GM12878 (cell line): Measurements from ENCODE around the gene ZBTB32. TPM values are rescaled to one million over a fixed set of nuclear protein-coding genes. Genes with fewer than 3 reads are reported as not detected.

Experiments used
- ATAC-seq: fragments of 200-7000 bp; cut with Tn5 transposase; 3 replicates; pipeline ENCODE4 v1.9.1; 2020; ENCODE audit warnings: mild to moderate bottlenecking, moderate library complexity
- BruUV-seq: library from RNA; stranded (reverse); fragments of 400-500 nt; replicated peaks from 2 replicates; lab custom pipeline; 2021; lab: Mats Ljungman, UMichigan
- CTCF ChIA-PET: fragments of 300-600 bp; sonication (Branson Sonifier 250); formaldehyde crosslinking; extraction: SDS; loops from one replicate; lab custom pipeline; 2021; ENCODE audit warnings: inconsistent platforms; lab: Yijun Ruan, JAX
- POLR2A ChIA-PET: fragments of 350-600 bp; formaldehyde crosslinking; extraction: SDS; loops from one replicate; lab custom pipeline; 2021; ENCODE audit warnings: inconsistent platforms; lab: Charles Lee
- RAD21 ChIA-PET: fragments of 300-600 bp; sonication (Branson Sonifier 250); formaldehyde crosslinking; loops from one replicate; lab custom pipeline; 2023; ENCODE audit warnings: antibody characterized with exemption; ENCODE audit not compliant: unreplicated experiment; lab: Charles Lee
- SMC1A ChIA-PET: fragments of 300-600 bp; sonication (Branson Sonifier 250); formaldehyde crosslinking; loops from one replicate; lab custom pipeline; 2023; ENCODE audit not compliant: unreplicated experiment, uncharacterized antibody; lab: Charles Lee
- DNase-seq: peaks from one replicate; pipeline ENCODE4 v3.0.0-alpha.2; 2011; ENCODE audit warnings: low read depth, low spot score
- FAIRE-seq: peaks from 3 replicates; lab custom pipeline; 2011; peaks lifted over from hg19 to GRCh38; lab: Jason Lieb, UNC
- H2AFZ ChIP-seq: 2 replicates; pipeline ENCODE4 v1.6.0; 2011; ENCODE audit warnings: low read depth, low read length, control low read depth; ENCODE audit not compliant: control insufficient read depth
- H3K27ac ChIP-seq: 2 replicates; pipeline ENCODE4 v1.5.1; 2011; ENCODE audit warnings: control low read depth; ENCODE audit not compliant: control insufficient read depth, insufficient read depth
- H3K27me3 ChIP-seq, 2 experiments: replicated peaks in 1 of 2; 2 replicates each; pipeline versions ENCODE4 v1.6.0 to v1.6.1; 2011; ENCODE audit warnings: low read length in 1 of 2; ENCODE audit not compliant: control insufficient read depth in 2 of 2, insufficient read depth in 2 of 2
- H3K36me3 ChIP-seq, 2 experiments: 2 replicates each; pipeline ENCODE4 v1.5.1; 2011; ENCODE audit warnings: low read length in 1 of 2; ENCODE audit not compliant: control insufficient read depth in 2 of 2, insufficient read depth in 2 of 2
- H3K4me1 ChIP-seq: 2 replicates; pipeline ENCODE4 v1.6.1; 2011; ENCODE audit warnings: mild to moderate bottlenecking, low read length, moderate library complexity, mixed read lengths; ENCODE audit not compliant: control insufficient read depth, insufficient read depth
- H3K4me2 ChIP-seq: 2 replicates; pipeline ENCODE4 v1.6.0; 2011; ENCODE audit warnings: control low read depth; ENCODE audit not compliant: control insufficient read depth, insufficient read depth
- H3K4me3 ChIP-seq: fragments of 200-600 bp; sonication (generic); 2 replicates; pipeline ENCODE4 v1.5.1; 2016
- H3K79me2 ChIP-seq: 2 replicates; pipeline ENCODE4 v1.6.0; 2011; ENCODE audit warnings: low read length; ENCODE audit not compliant: control insufficient read depth, insufficient read depth
- H3K9ac ChIP-seq: 2 replicates; pipeline ENCODE4 v1.8.0; 2011; ENCODE audit warnings: low read length, control low read depth, mixed read lengths; ENCODE audit not compliant: control insufficient read depth, insufficient read depth
- H3K9me3 ChIP-seq: replicated peaks from 3 replicates; pipeline ENCODE4 v1.5.1; 2011; ENCODE audit warnings: mild to moderate bottlenecking, low read length; ENCODE audit not compliant: control insufficient read depth, insufficient read depth
- H4K20me1 ChIP-seq: 2 replicates; pipeline ENCODE4 v1.6.0; 2011; ENCODE audit not compliant: control insufficient read depth, insufficient read depth
- CHD1 ChIP-seq: IDR thresholded peaks from 2 replicates; pipeline ENCODE4 v1.6.1; 2012; ENCODE audit warnings: low read depth, low read length, improper control_type of control experiment
- CHD4 ChIP-seq: fragments of 200-600 bp; sonication (generic); IDR thresholded peaks from 2 replicates; pipeline ENCODE4 v1.6.1; 2016; ENCODE audit warnings: mild to moderate bottlenecking
- HSF1 ChIP-seq: fragments of 150-350 bp; IDR thresholded peaks from 2 replicates; pipeline ENCODE4 v1.6.1; 2014; ENCODE audit warnings: mild to moderate bottlenecking, low read depth, low read length
- NFYB ChIP-seq: IDR thresholded peaks from 2 replicates; pipeline ENCODE4 v1.6.1; 2011; ENCODE audit warnings: low read depth, mild to moderate bottlenecking, low read length, improper control_type of control experiment, moderate library complexity; ENCODE audit not compliant: insufficient read depth
- NR2F1 ChIP-seq: fragments of 450-650 bp; conservative IDR thresholded peaks from 2 replicates; pipeline ENCODE4 v1.6.1; 2017; ENCODE audit warnings: mild to moderate bottlenecking
- RUNX3 ChIP-seq: IDR thresholded peaks from 2 replicates; pipeline ENCODE4 v1.6.1; 2012; ENCODE audit warnings: low read length, inconsistent platforms
- TAF1 ChIP-seq: IDR thresholded peaks from 2 replicates; pipeline ENCODE4 v1.6.1; 2011; ENCODE audit warnings: mild to moderate bottlenecking, low read depth, low read length, borderline replicate concordance
- USF2 ChIP-seq: IDR thresholded peaks from 2 replicates; pipeline ENCODE4 v1.6.1; 2011; ENCODE audit warnings: low read depth, low read length, improper control_type of control experiment, borderline replicate concordance
- ZNF217 ChIP-seq: fragments of 450-650 bp; IDR thresholded peaks from 2 replicates; pipeline ENCODE4 v1.6.1; 2017; ENCODE audit warnings: antibody characterized with exemption, mild to moderate bottlenecking
- ZNF592 ChIP-seq: fragments of 450-650 bp; IDR thresholded peaks from 2 replicates; pipeline ENCODE4 v1.6.1; 2017; ENCODE audit warnings: mild to moderate bottlenecking, moderate library complexity
- WGBS: methylation state at CpG from one replicate; pipeline ENCODE4 v1.1.6; 2016; ENCODE audit warnings: low lambda C conversion rate; ENCODE audit not compliant: insufficient replicate concordance, insufficient coverage; ENCODE audit errors: missing lambda C conversion rate; 5-methylcytosine and 5-hydroxymethylcytosine counted together
- in situ Hi-C: fragments of 300-500 bp; cut with MboI; formaldehyde crosslinking; loops from 9 replicates; pipeline ENCODE4 v1.14.3; 2018; ENCODE audit warnings: mixed read lengths
- intact Hi-C: fragments of 100-400 bp; cut with micrococcal nuclease; formaldehyde crosslinking; loops from one replicate; pipeline ENCODE4 v1.14.2; 2022; ENCODE audit not compliant: unreplicated experiment
- polyA plus RNA-seq, 11 experiments: library from polyadenylated mRNA; depleted of rRNA in 4 of 11; unstranded in 6 of 11; stranded (reverse) in 5 of 11; fragments of >200 nt; fragmentation: Nextera tagmentation in 4 of 11; fragmentation: Illumina TruSeq in 1 of 11; extraction: Ambion mirVana in 4 of 11; extraction: Trizol in 1 of 11; gene quantifications; 1 replicate in 1 of 11; 2 replicates in 10 of 11; pipeline versions ENCODE4 v1.2.1 to v1.2.3, GENCODE V29; 2011 to 2016; ENCODE audit warnings: inconsistent platforms in 2 of 11, missing spikeins in 2 of 11, low read depth in 1 of 11
- total RNA-seq, 4 experiments: library from RNA; depleted of rRNA in 3 of 4; stranded (reverse); fragments of >200 nt in 3 of 4; fragmentation: Illumina TruSeq in 1 of 4; extraction: Trizol in 1 of 4; gene quantifications; 2 replicates each; pipeline versions ENCODE4 v1.2.1 to v1.2.3, GENCODE V29; 2013 to 2021

Gene ZBTB32
- total and polyA plus RNA-seq, 10 of the 15 experiments (the other 5 are each of a cell fraction or from before 2014, with no cell fraction given) = 1.0 to 46.7 (median 16.0) TPM

GRCh38 chr19:35753634-35754369 is 49.4 kb downstream of the ZBTB32 start:
- H3K4me3 ChIP-seq = no peak overlapping the region
- no peaks in the 10 kb centered on the region for H4K20me1 ChIP-seq
- no peak overlapping the region for H3K9ac ChIP-seq
- no peak overlapping the region for H2AFZ ChIP-seq
- BruUV-seq = no TSS peak
- FAIRE-seq (no peak), ATAC-seq (no peak), DNase-seq (no peak)
- H3K27me3 ChIP-seq = no peaks in the 10 kb centered on the region
- H3K79me2 ChIP-seq = peaks cover 7% of the 10 kb centered on the region
- ChIA-PET CTCF (no interaction called here), POLR2A (no interaction called here), RAD21 (no interaction called here), SMC1A (no interaction called here)
- H3K4me1 ChIP-seq = peaks cover 12% of the 10 kb centered on the region
- in situ Hi-C loops = no loop called here
- intact Hi-C loops = no loop called here
- no peak overlapping the region for H3K27ac ChIP-seq
- H3K36me3 ChIP-seq = peaks cover 0 to 2% of the 10 kb centered on the region in 2 experiments; a peak in 2 of 4 replicates
- TF ChIP-seq TAF1 (no peak), CHD1 (no peak), NR2F1 (no peak), ZNF592 (no peak), RUNX3 (no peak), ZNF217 (no peak), HSF1 (no peak), NFYB (no peak), CHD4 (no peak), USF2 (no peak)
- 89% methylated on average over 20 of the region's 20 CpGs for WGBS
- no peak overlapping the region for H3K4me2 ChIP-seq
- no peaks in the 10 kb centered on the region for H3K9me3 ChIP-seq
